ENCODE data around the gene KRT72.

The KRT72 gene

GRCh38 chr12:52629281-52630007, 28.2 kb upstream of the KRT72 start:
- Histone ChIP-seq H3K9me3 (ENCODE audit: insufficient read depth, low read depth, low read length) (no peaks in the 10 kb centered on the region), H3K4me1 (ENCODE audit: insufficient read depth, low read length) (no peaks in the 10 kb centered on the region), H3K4me3 (ENCODE audit: low read length) (no peak overlapping the region), H3K27ac (ENCODE audit: low read length) (no peak overlapping the region), H3K27me3 (ENCODE audit: insufficient read depth, low read length) (no peaks in the 10 kb centered on the region; the same call in 1 of the 2 replicates), H3K9ac (ENCODE audit: low read depth, low read length) (no peak overlapping the region), H3K36me3 (ENCODE audit: insufficient read depth, low read depth, low read length) (no peaks in the 10 kb centered on the region)

GRCh38 chr12:52628841-52629240, 27.6 kb upstream of the KRT72 start:
- no peaks in the 10 kb centered on the region for H3K36me3 ChIP-seq (ENCODE audit: insufficient read depth, low read depth, low read length)
- no peak overlapping the region for H3K27ac ChIP-seq (ENCODE audit: low read length)
- no peaks in the 10 kb centered on the region for H3K9me3 ChIP-seq (ENCODE audit: insufficient read depth, low read depth, low read length)
- H3K4me3 ChIP-seq (ENCODE audit: low read length): no peak overlapping the region
- no peak overlapping the region for H3K9ac ChIP-seq (ENCODE audit: low read depth, low read length)
- no peaks in the 10 kb centered on the region; the same call in 1 of the 2 replicates for H3K27me3 ChIP-seq (ENCODE audit: insufficient read depth, low read length)
- H3K4me1 ChIP-seq (ENCODE audit: insufficient read depth, low read length): no peaks in the 10 kb centered on the region

- Histone ChIP-seq H3K4me1 (ENCODE audit: insufficient read depth, low read length) (no peaks in the 10 kb centered on the region), H3K4me3 (ENCODE audit: low read length) (no peak overlapping the region), H3K27ac (ENCODE audit: low read length) (no peak overlapping the region), H3K9me3 (ENCODE audit: insufficient read depth, low read depth, low read length) (no peaks in the 10 kb centered on the region), H3K36me3 (ENCODE audit: insufficient read depth, low read depth, low read length) (no peaks in the 10 kb centered on the region), H3K9ac (ENCODE audit: low read depth, low read length) (no peak overlapping the region), H3K27me3 (ENCODE audit: insufficient read depth, low read length) (no peaks in the 10 kb centered on the region; the same call in 1 of the 2 replicates)
Measured at GRCh38 chr12:52628111-52628507, 26.8 kb upstream of the KRT72 start.

GRCh38 chr12:52627395-52628110, 26.3 kb upstream of the KRT72 start:
- Histone ChIP-seq H3K9ac (ENCODE audit: low read depth, low read length) (no peak overlapping the region), H3K27me3 (ENCODE audit: insufficient read depth, low read length) (no peaks in the 10 kb centered on the region; the same call in 1 of the 2 replicates), H3K4me3 (ENCODE audit: low read length) (no peak overlapping the region), H3K36me3 (ENCODE audit: insufficient read depth, low read depth, low read length) (no peaks in the 10 kb centered on the region), H3K27ac (ENCODE audit: low read length) (no peak overlapping the region), H3K9me3 (ENCODE audit: insufficient read depth, low read depth, low read length) (no peaks in the 10 kb centered on the region), H3K4me1 (ENCODE audit: insufficient read depth, low read length) (no peaks in the 10 kb centered on the region)

GRCh38 chr12:52622349-52622748, 21.1 kb upstream of the KRT72 start:
- Histone ChIP-seq H3K4me3 (ENCODE audit: low read length) (no peak overlapping the region), H3K27ac (ENCODE audit: low read length) (no peak overlapping the region), H3K4me1 (ENCODE audit: insufficient read depth, low read length) (no peaks in the 10 kb centered on the region), H3K9ac (ENCODE audit: low read depth, low read length) (no peak overlapping the region), H3K36me3 (ENCODE audit: insufficient read depth, low read depth, low read length) (no peaks in the 10 kb centered on the region), H3K9me3 (ENCODE audit: insufficient read depth, low read depth, low read length) (no peaks in the 10 kb centered on the region), H3K27me3 (ENCODE audit: insufficient read depth, low read length) (no peaks in the 10 kb centered on the region)

- H3K9me3 ChIP-seq (ENCODE audit: insufficient read depth, low read depth, low read length): no peaks in the 10 kb centered on the region
- H3K27ac ChIP-seq (ENCODE audit: low read length): no peak overlapping the region
- H3K4me1 ChIP-seq (ENCODE audit: insufficient read depth, low read length): no peaks in the 10 kb centered on the region
- no peaks in the 10 kb centered on the region for H3K36me3 ChIP-seq (ENCODE audit: insufficient read depth, low read depth, low read length)
- H3K27me3 ChIP-seq (ENCODE audit: insufficient read depth, low read length): no peaks in the 10 kb centered on the region; the same call in 1 of the 2 replicates
- H3K4me3 ChIP-seq (ENCODE audit: low read length): no peak overlapping the region
- H3K9ac ChIP-seq (ENCODE audit: low read depth, low read length): no peak overlapping the region
Measured at GRCh38 chr12:52618866-52619265, 17.6 kb upstream of the KRT72 start.

GRCh38 chr12:52618216-52618615, 17.0 kb upstream of the KRT72 start, which contains the start of gene KRT73:
Gene KRT73 (minus strand): TSS chr12:52618559. CDS start chr12:52618524, 35 bp downstream.
- H3K36me3 ChIP-seq (ENCODE audit: insufficient read depth, low read depth, low read length): no peaks in the 10 kb centered on the region
- H3K4me3 ChIP-seq (ENCODE audit: low read length): no peak within 1 kb of the TSS
- H3K27me3 ChIP-seq (ENCODE audit: insufficient read depth, low read length): no peaks in the 10 kb centered on the region; the same call in 1 of the 2 replicates
- H3K9me3 ChIP-seq (ENCODE audit: insufficient read depth, low read depth, low read length): no peaks in the 10 kb centered on the region
- no peak within 1 kb of the TSS for H3K9ac ChIP-seq (ENCODE audit: low read depth, low read length)
- H3K4me1 ChIP-seq (ENCODE audit: insufficient read depth, low read length): no peaks in the 10 kb centered on the region
- H3K27ac ChIP-seq (ENCODE audit: low read length): no peak within 1 kb of the TSS

- Histone ChIP-seq H3K27ac (ENCODE audit: low read length) (no peak overlapping the region), H3K27me3 (ENCODE audit: insufficient read depth, low read length) (no peaks in the 10 kb centered on the region; the same call in 1 of the 2 replicates), H3K4me3 (ENCODE audit: low read length) (no peak overlapping the region), H3K9me3 (ENCODE audit: insufficient read depth, low read depth, low read length) (no peaks in the 10 kb centered on the region), H3K9ac (ENCODE audit: low read depth, low read length) (no peak overlapping the region), H3K4me1 (ENCODE audit: insufficient read depth, low read length) (no peaks in the 10 kb centered on the region), H3K36me3 (ENCODE audit: insufficient read depth, low read depth, low read length) (no peaks in the 10 kb centered on the region)
Measured at GRCh38 chr12:52617403-52617785, 16.1 kb upstream of the KRT72 start.

- Histone ChIP-seq H3K4me3 (ENCODE audit: low read length) (no peak overlapping the region), H3K4me1 (ENCODE audit: insufficient read depth, low read length) (no peaks in the 10 kb centered on the region), H3K27ac (ENCODE audit: low read length) (no peak overlapping the region), H3K9ac (ENCODE audit: low read depth, low read length) (no peak overlapping the region), H3K36me3 (ENCODE audit: insufficient read depth, low read depth, low read length) (no peaks in the 10 kb centered on the region), H3K27me3 (ENCODE audit: insufficient read depth, low read length) (peaks cover under 1% of the 10 kb centered on the region), H3K9me3 (ENCODE audit: insufficient read depth, low read depth, low read length) (no peaks in the 10 kb centered on the region)
Measured at GRCh38 chr12:52616680-52617402, 15.6 kb upstream of the KRT72 start.

GRCh38 chr12:52615912-52616311, 14.6 kb upstream of the KRT72 start:
- no peak overlapping the region for H3K27ac ChIP-seq (ENCODE audit: low read length)
- H3K9ac ChIP-seq (ENCODE audit: low read depth, low read length): no peak overlapping the region
- no peaks in the 10 kb centered on the region for H3K36me3 ChIP-seq (ENCODE audit: insufficient read depth, low read depth, low read length)
- H3K9me3 ChIP-seq (ENCODE audit: insufficient read depth, low read depth, low read length): no peaks in the 10 kb centered on the region
- peaks cover 10% of the 10 kb centered on the region for H3K27me3 ChIP-seq (ENCODE audit: insufficient read depth, low read length)
- H3K4me3 ChIP-seq (ENCODE audit: low read length): no peak overlapping the region
- no peaks in the 10 kb centered on the region for H3K4me1 ChIP-seq (ENCODE audit: insufficient read depth, low read length)

GRCh38 chr12:52615208-52615868, 14.1 kb upstream of the KRT72 start:
- H3K9me3 ChIP-seq (ENCODE audit: insufficient read depth, low read depth, low read length): no peaks in the 10 kb centered on the region
- no peak overlapping the region for H3K4me3 ChIP-seq (ENCODE audit: low read length)
- no peaks in the 10 kb centered on the region for H3K4me1 ChIP-seq (ENCODE audit: insufficient read depth, low read length)
- H3K9ac ChIP-seq (ENCODE audit: low read depth, low read length): no peak overlapping the region
- no peaks in the 10 kb centered on the region for H3K36me3 ChIP-seq (ENCODE audit: insufficient read depth, low read depth, low read length)
- peaks cover 14% of the 10 kb centered on the region for H3K27me3 ChIP-seq (ENCODE audit: insufficient read depth, low read length)
- H3K27ac ChIP-seq (ENCODE audit: low read length): no peak overlapping the region

Data from iPS-20b (cell line).